ENCODE results near the gene SYNGR1. TPM values are rescaled to one million over a fixed set of nuclear protein-coding genes. Genes with fewer than 3 reads are reported as not detected.

SYNGR1 gene
- polyA plus RNA-seq, 4 donors: 18.8 to 26.7 (median 20.8) TPM

- DNase-seq (ENCODE audit: low read depth in 4 of 4, low spot score in 3 of 4): no peak
These were observed 78.2 kb downstream of the SYNGR1 start for GRCh38 chr22:39427751-39428596.

- no peak for DNase-seq (ENCODE audit: low read depth in 4 of 4, low spot score in 3 of 4)
These were observed 78.8 kb downstream of the SYNGR1 start for GRCh38 chr22:39428597-39429071.

GRCh38 chr22:39429186-39429585, 79.4 kb downstream of the SYNGR1 start:
- no peak for DNase-seq (ENCODE audit: low read depth in 4 of 4, low spot score in 3 of 4)

- no peak for DNase-seq (ENCODE audit: low read depth in 4 of 4, low spot score in 3 of 4)
These were observed 80.3 kb downstream of the SYNGR1 start for GRCh38 chr22:39429916-39430575.

GRCh38 chr22:39430576-39431150, 80.9 kb downstream of the SYNGR1 start:
- DNase-seq (ENCODE audit: low read depth in 4 of 4, low spot score in 3 of 4): no peak

GRCh38 chr22:39431216-39431801, 81.5 kb downstream of the SYNGR1 start:
- DNase-seq (ENCODE audit: low read depth in 4 of 4, low spot score in 3 of 4): no peak

GRCh38 chr22:39431821-39432251, 82.0 kb downstream of the SYNGR1 start:
- DNase-seq (ENCODE audit: low read depth in 4 of 4, low spot score in 3 of 4): no peak

GRCh38 chr22:39432361-39432811, 82.6 kb downstream of the SYNGR1 start:
- DNase-seq (ENCODE audit: low read depth in 4 of 4, low spot score in 3 of 4): no peak

- no peak for DNase-seq (ENCODE audit: low read depth in 4 of 4, low spot score in 3 of 4)
These were observed 83.9 kb downstream of the SYNGR1 start for GRCh38 chr22:39433476-39434242.

GRCh38 chr22:39434243-39434653, 84.5 kb downstream of the SYNGR1 start:
- no peak for DNase-seq (ENCODE audit: low read depth in 4 of 4, low spot score in 3 of 4)

- DNase-seq (ENCODE audit: low read depth in 4 of 4, low spot score in 3 of 4): no peak
These were observed 84.9 kb downstream of the SYNGR1 start for GRCh38 chr22:39434721-39435120.

Other genes starting within 250 kb of the SYNGR1 start
- 10 to 100 TPM in 1 of 4 donors, 1 to 10 TPM in 3; 5.3 to 11.3 (median 7.2) TPM for gene CBX7, start 197.3 kb upstream of the SYNGR1 start, polyA plus RNA-seq (ENCODE audit: insufficient read length in 4 of 4)
- gene PDGFB, start 105.0 kb upstream of the SYNGR1 start, polyA plus RNA-seq (ENCODE audit: insufficient read length in 4 of 4): 10 to 100 TPM in 3 of 4 donors, 1 to 10 TPM in 1; 8.3 to 15.6 (median 14.5) TPM
- 1,000 to 10,000 TPM; 2,659 to 3,242 (median 3,013) TPM for gene RPL3, start 30.4 kb upstream of the SYNGR1 start, polyA plus RNA-seq (ENCODE audit: insufficient read length in 4 of 4)
- 10 to 100 TPM; 21.8 to 33.6 (median 24.8) TPM for gene TAB1, start 49.8 kb downstream of the SYNGR1 start, polyA plus RNA-seq (ENCODE audit: insufficient read length in 4 of 4)
- gene MGAT3, start 107.0 kb downstream of the SYNGR1 start, polyA plus RNA-seq (ENCODE audit: insufficient read length in 4 of 4): 10 to 100 TPM; 14.6 to 27.5 (median 21.3) TPM
- 10 to 100 TPM; 23.3 to 37.1 (median 33.9) TPM for gene MIEF1, start 152.3 kb downstream of the SYNGR1 start, polyA plus RNA-seq (ENCODE audit: insufficient read length in 4 of 4)
- gene ATF4, start 170.6 kb downstream of the SYNGR1 start, polyA plus RNA-seq (ENCODE audit: insufficient read length in 4 of 4): 100 to 1,000 TPM; 276 to 311 (median 304) TPM
- 10 to 100 TPM; 33.2 to 61.4 (median 44.0) TPM for gene RPS19BP1, start 182.8 kb downstream of the SYNGR1 start, polyA plus RNA-seq (ENCODE audit: insufficient read length in 4 of 4)
- gene CACNA1I, start 220.8 kb downstream of the SYNGR1 start, polyA plus RNA-seq (ENCODE audit: insufficient read length in 4 of 4): under 1 TPM; 0.03 to 0.15 (median 0.07) TPM

All from left renal pelvis (tissue), 4 donors.